Cardiac fibroblast (primary cell): Measurements from ENCODE around the gene DIAPH3.

ENCODE experiments used
- DNase-seq, 2 donors: peaks; one replicate each; pipeline versions ENCODE4 v3.0.0 to v3.0.0-alpha.2; 2010; ENCODE audit warnings: low read depth in 2 of 2
- H3K4me3 ChIP-seq, 2 donors: replicated peaks in 1 of 2; 1 replicate in 1 of 2; 2 replicates in 1 of 2; pipeline ENCODE4 v1.5.1; 2011; ENCODE audit warnings: low read depth in 2 of 2, low read length in 2 of 2, mild to moderate bottlenecking in 2 of 2, moderate library complexity in 1 of 2
- CTCF ChIP-seq: IDR thresholded peaks from one replicate; pipeline ENCODE4 v1.5.1; 2011; ENCODE audit warnings: low read depth, mild to moderate bottlenecking, low read length, inconsistent platforms

Gene DIAPH3

GRCh38 chr13:59861676-59862075 is 302.1 kb downstream of the DIAPH3 start:
- H3K4me3 ChIP-seq = no peak overlapping the region
- TF ChIP-seq CTCF = no peak
- DNase-seq = peak; percentile 18 to 34

- no peak for TF ChIP-seq CTCF
- no peak for DNase-seq
Observed at GRCh38 chr13:59856281-59856810, 307.4 kb downstream of the DIAPH3 start.

GRCh38 chr13:59846845-59847620 is 316.7 kb downstream of the DIAPH3 start:
- no peak for DNase-seq
- TF ChIP-seq CTCF = no peak

More at GRCh38 chr13:59856281-59856810, 307.4 kb downstream of the DIAPH3 start:
- no peak overlapping the region for H3K4me3 ChIP-seq

GRCh38 chr13:59843040-59843439 is 320.7 kb downstream of the DIAPH3 start:
- TF ChIP-seq CTCF = no peak
- H3K4me3 ChIP-seq = no peak overlapping the region
- no peak for DNase-seq

More at GRCh38 chr13:59846845-59847620, 316.7 kb downstream of the DIAPH3 start:
- H3K4me3 ChIP-seq = no peak overlapping the region

DNA sequence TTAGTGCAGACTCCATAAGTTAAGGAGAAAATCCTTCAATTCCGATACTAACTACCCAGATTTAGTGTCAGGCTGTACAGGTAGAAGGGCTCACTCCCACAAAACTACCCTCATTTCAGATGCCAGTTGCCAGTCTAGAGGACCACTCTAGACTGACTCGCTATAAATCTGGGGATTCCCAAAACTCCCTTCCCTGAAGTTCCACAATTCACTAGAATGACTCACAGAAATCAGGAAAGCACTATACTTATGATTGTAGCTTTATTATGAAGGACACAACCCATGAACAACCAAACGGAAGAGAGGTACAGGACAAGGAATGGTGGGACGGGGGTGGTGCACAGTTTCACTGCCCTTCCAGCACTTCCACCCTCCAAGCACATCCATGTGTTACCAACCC is 321.2 kb downstream of the DIAPH3 start:
- TF ChIP-seq CTCF = no peak
- peak in 1 of 2 donors; percentile 20 for DNase-seq

GRCh38 chr13:59839186-59839585 is 324.5 kb downstream of the DIAPH3 start:
- TF ChIP-seq CTCF = no peak
- H3K4me3 ChIP-seq = no peak overlapping the region
- no peak for DNase-seq

More for the DNA sequence above, 321.2 kb downstream of the DIAPH3 start:
- H3K4me3 ChIP-seq = no peak overlapping the region

DNA sequence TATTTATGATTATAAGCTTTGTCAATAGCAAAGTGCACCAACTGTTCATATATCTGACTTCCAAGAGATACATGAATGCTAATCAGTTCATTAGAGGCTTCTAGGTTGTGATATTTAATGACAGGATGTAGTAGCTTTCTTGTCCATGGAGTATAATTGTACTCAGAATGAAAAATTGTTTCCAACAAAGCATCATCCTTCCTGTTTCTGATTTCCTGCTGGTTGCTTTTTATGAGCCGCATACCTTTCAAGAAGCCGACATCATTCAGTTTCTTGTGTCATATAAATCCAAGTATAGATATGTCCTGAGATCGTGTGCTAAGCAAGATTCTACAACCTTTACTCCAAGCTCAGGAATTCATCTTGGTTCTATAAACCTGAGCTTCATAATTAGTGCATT is 326.6 kb downstream of the DIAPH3 start:
- no peak for TF ChIP-seq CTCF
- no peak for DNase-seq
- no peak overlapping the region for H3K4me3 ChIP-seq
